ENCODE data around the gene NINJ2. TPM values are rescaled to one million over a fixed set of nuclear protein-coding genes. Genes with fewer than 3 reads are reported as not detected.

Gene NINJ2
- polyA plus RNA-seq, 2 of the 4 experiments (the other 2 are of a cell fraction): 0.76 to 1.2 TPM

DNA sequence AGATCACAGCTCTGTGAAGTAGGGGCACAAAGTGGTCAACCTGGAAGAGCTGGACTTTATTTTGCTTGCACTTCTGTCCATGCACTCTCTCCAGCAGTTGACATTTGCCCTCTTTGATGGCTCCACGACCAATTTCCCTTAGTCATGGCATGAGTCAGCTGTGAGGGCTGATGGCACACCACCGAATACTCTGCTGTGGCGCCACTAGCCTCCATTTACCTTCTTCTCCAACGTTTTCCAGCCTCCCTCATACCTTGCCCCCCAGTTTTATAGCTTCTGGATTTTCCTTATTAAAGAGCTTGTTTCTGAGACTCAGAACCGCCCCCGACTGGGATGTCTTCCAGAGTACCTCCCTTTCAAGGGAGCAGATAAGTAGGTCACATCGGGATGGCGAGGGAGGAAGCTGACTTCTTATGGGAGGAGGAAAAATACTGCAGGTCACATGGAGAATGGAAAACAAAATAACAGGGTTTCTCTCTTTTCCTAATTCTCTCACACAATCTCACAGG lies 17.6 kb downstream of the NINJ2 start (continued):
- no peak for TF ChIP-seq GATA3 (IDR thresholded peaks at IDR 0.05; ENCODE audit: borderline replicate concordance)
- TF ChIP-seq KDM5A (IDR thresholded peaks at IDR 0.05): no peak
- no peak for TF ChIP-seq CBX8 (IDR thresholded peaks at IDR 0.05)
- no peak for TF ChIP-seq MAZ (IDR thresholded peaks at IDR 0.05; ENCODE audit: borderline replicate concordance, low read depth, low read length)
- TF ChIP-seq FOSB (CRISPR knock-in tag; IDR thresholded peaks at IDR 0.05): no peak
- TF ChIP-seq ZFP36 (IDR thresholded peaks at IDR 0.05; ENCODE audit: borderline replicate concordance, partially characterized antibody): no peak
- TF ChIP-seq, protein P1, sequence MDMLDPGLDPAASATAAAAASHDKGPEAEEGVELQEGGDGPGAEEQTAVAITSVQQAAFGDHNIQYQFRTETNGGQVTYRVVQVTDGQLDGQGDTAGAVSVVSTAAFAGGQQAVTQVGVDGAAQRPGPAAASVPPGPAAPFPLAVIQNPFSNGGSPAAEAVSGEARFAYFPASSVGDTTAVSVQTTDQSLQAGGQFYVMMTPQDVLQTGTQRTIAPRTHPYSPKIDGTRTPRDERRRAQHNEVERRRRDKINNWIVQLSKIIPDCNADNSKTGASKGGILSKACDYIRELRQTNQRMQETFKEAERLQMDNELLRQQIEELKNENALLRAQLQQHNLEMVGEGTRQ (IDR thresholded peaks at IDR 0.05): no peak
- peak; percentile 62; the same call in 1 of the 2 replicates for TF ChIP-seq MAX (IDR thresholded peaks at IDR 0.05)
- no peak for TF ChIP-seq CBX2 (IDR thresholded peaks at IDR 0.05; ENCODE audit: borderline replicate concordance, low read depth)
- TF ChIP-seq NPAS2 (CRISPR knock-in tag; IDR thresholded peaks at IDR 0.05; ENCODE audit: borderline replicate concordance): no peak
- TF ChIP-seq JUN (IDR thresholded peaks at IDR 0.05): 0 out of 5 replicates have a peak, but pooled peaks of 1 of the 2 experiments have one; percentile 33
- TF ChIP-seq EP300 (IDR thresholded peaks at IDR 0.05): no peak
- TF ChIP-seq HDAC2 (IDR thresholded peaks at IDR 0.05): no peak
- no peak for TF ChIP-seq ESRRA (IDR thresholded peaks at IDR 0.05; ENCODE audit: borderline replicate concordance, low read length)
- 0 out of 2 replicates have a peak, but pooled peaks have one; percentile 9 for TF ChIP-seq FOSL2 (IDR thresholded peaks at IDR 0.05)
- peak; percentile 74 for TF ChIP-seq FOSL2 (CRISPR knock-in tag; IDR thresholded peaks at IDR 0.05)
- TF ChIP-seq BCL3 (IDR thresholded peaks at IDR 0.05): no peak
- no peak for TF ChIP-seq KDM1A (IDR thresholded peaks at IDR 0.05; ENCODE audit: low read depth)
- no peak; the same call in 1 of the 2 replicates for TF ChIP-seq TP53 (CRISPR knock-in tag; IDR thresholded peaks at IDR 0.05)
- TF ChIP-seq CHD2 (IDR thresholded peaks at IDR 0.05; ENCODE audit: low read length, partially characterized antibody): no peak
- TF ChIP-seq, protein P2, sequence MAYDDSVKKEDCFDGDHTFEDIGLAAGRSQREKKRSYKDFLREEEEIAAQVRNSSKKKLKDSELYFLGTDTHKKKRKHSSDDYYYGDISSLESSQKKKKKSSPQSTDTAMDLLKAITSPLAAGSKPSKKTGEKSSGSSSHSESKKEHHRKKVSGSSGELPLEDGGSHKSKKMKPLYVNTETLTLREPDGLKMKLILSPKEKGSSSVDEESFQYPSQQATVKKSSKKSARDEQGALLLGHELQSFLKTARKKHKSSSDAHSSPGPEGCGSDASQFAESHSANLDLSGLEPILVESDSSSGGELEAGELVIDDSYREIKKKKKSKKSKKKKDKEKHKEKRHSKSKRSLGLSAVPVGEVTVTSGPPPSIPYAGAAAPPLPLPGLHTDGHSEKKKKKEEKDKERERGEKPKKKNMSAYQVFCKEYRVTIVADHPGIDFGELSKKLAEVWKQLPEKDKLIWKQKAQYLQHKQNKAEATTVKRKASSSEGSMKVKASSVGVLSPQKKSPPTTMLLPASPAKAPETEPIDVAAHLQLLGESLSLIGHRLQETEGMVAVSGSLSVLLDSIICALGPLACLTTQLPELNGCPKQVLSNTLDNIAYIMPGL (CRISPR knock-in tag; IDR thresholded peaks at IDR 0.05; ENCODE audit: borderline replicate concordance): no peak
- TF ChIP-seq HOXB13 (CRISPR knock-in tag; IDR thresholded peaks at IDR 0.05; ENCODE audit: low read depth): peak; percentile 33; the same call in 1 of the 2 replicates
- TF ChIP-seq ZC3H11A (IDR thresholded peaks at IDR 0.05): no peak
- TF ChIP-seq FOXS1 (CRISPR knock-in tag; IDR thresholded peaks at IDR 0.05): 0 out of 2 replicates have a peak, but pooled peaks have one; percentile 48
- no peak for TF ChIP-seq POLR2A (IDR thresholded peaks at IDR 0.05; ENCODE audit: low read length)
- TF ChIP-seq, protein P3, sequence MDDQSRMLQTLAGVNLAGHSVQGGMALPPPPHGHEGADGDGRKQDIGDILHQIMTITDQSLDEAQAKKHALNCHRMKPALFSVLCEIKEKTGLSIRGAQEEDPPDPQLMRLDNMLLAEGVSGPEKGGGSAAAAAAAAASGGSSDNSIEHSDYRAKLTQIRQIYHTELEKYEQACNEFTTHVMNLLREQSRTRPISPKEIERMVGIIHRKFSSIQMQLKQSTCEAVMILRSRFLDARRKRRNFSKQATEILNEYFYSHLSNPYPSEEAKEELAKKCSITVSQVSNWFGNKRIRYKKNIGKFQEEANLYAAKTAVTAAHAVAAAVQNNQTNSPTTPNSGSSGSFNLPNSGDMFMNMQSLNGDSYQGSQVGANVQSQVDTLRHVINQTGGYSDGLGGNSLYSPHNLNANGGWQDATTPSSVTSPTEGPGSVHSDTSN (IDR thresholded peaks at IDR 0.05): no peak
- TF ChIP-seq ELK1 (IDR thresholded peaks at IDR 0.05; ENCODE audit: low read depth, low read length): no peak
- TF ChIP-seq PHF8 (IDR thresholded peaks at IDR 0.05; ENCODE audit: borderline replicate concordance, low read depth): no peak
- no peak for TF ChIP-seq E2F6 (IDR thresholded peaks at IDR 0.05; ENCODE audit: borderline replicate concordance, low read depth)
- TF ChIP-seq RCOR1 (IDR thresholded peaks at IDR 0.05; ENCODE audit: low read depth, low read length): no peak
- no peak for TF ChIP-seq TFCP2L1 (CRISPR knock-in tag; IDR thresholded peaks at IDR 0.05)
- no peak for TF ChIP-seq MYC (IDR thresholded peaks at IDR 0.05; ENCODE audit: borderline replicate concordance, low read length)
- TF ChIP-seq NR3C1 (IDR thresholded peaks at IDR 0.05): no peak
- no peak for TF ChIP-seq JUNB (IDR thresholded peaks at IDR 0.05)
- TF ChIP-seq MAFK (IDR thresholded peaks at IDR 0.05; ENCODE audit: partially characterized antibody): peak; percentile 95
- TF ChIP-seq HOXB5 (CRISPR knock-in tag; IDR thresholded peaks at IDR 0.05): peak; percentile 79
- TF ChIP-seq HEYL (CRISPR knock-in tag; IDR thresholded peaks at IDR 0.05): peak; percentile 85; the same call in 1 of the 2 replicates
- TF ChIP-seq SMC3 (IDR thresholded peaks at IDR 0.05): no peak
- TF ChIP-seq EHMT2 (IDR thresholded peaks at IDR 0.05; ENCODE audit: low read depth): no peak
- TF ChIP-seq EHF (CRISPR knock-in tag; IDR thresholded peaks at IDR 0.05): peak; percentile 84

All from A549 (cell line).